PC-3 (cell line): ENCODE results near the gene UGT2B17. TPM values are rescaled to one million over a fixed set of nuclear protein-coding genes. Genes with fewer than 3 reads are reported as not detected.

Source experiments
- ATAC-seq: fragments of 200-7000 bp; cut with Tn5 transposase; 2 replicates; pipeline ENCODE4 v1.9.1; 2020; ENCODE audit warnings: mild to moderate bottlenecking, moderate library complexity
- BruUV-seq: library from RNA; stranded (reverse); fragments of 400-500 nt; replicated peaks from 2 replicates; lab custom pipeline; 2021; lab: Mats Ljungman, UMichigan
- CTCF ChIA-PET: fragments of 300-600 bp; sonication (Branson Sonifier 250); formaldehyde crosslinking; loops from one replicate; lab custom pipeline; 2022; ENCODE audit warnings: antibody characterized with exemption; lab: Charles Lee
- POLR2A ChIA-PET: fragments of 300-600 bp; sonication (Branson Sonifier 250); formaldehyde crosslinking; loops from one replicate; lab custom pipeline; 2022; ENCODE audit warnings: antibody characterized with exemption; ENCODE audit not compliant: unreplicated experiment; lab: Charles Lee
- DNase-seq: peaks from one replicate; pipeline ENCODE4 v3.0.0-alpha.2; 2015
- H2AFZ ChIP-seq: fragments of 300-600 bp; sonication (generic); 2 replicates; pipeline ENCODE4 v1.6.0; 2016; ENCODE audit warnings: antibody characterized with exemption, low read length
- H3F3A ChIP-seq: fragments of 300-600 bp; sonication (generic); one replicate; pipeline ENCODE4 v1.6.0; 2017; ENCODE audit warnings: antibody characterized with exemption, low read length, control low read depth, mild to moderate bottlenecking; ENCODE audit not compliant: unreplicated experiment
- H3K27ac ChIP-seq: fragments of 300-600 bp; sonication (generic); 2 replicates; pipeline ENCODE4 v1.5.1; 2016; ENCODE audit warnings: mild to moderate bottlenecking, low read length
- H3K27me3 ChIP-seq: fragments of 300-600 bp; sonication (generic); 2 replicates; pipeline ENCODE4 v1.6.1; 2016; ENCODE audit warnings: low read length, mixed read lengths
- H3K36me3 ChIP-seq: fragments of 300-600 bp; sonication (generic); 2 replicates; pipeline ENCODE4 v1.6.1; 2016; ENCODE audit warnings: low read depth, mixed run types, low read length, mixed read lengths
- H3K4me1 ChIP-seq: fragments of 300-600 bp; sonication (generic); 2 replicates; pipeline ENCODE4 v1.5.1; 2016; ENCODE audit warnings: low read length; ENCODE audit not compliant: insufficient read depth
- H3K4me2 ChIP-seq: fragments of 300-600 bp; sonication (generic); 2 replicates; pipeline ENCODE4 v1.6.0; 2016; ENCODE audit warnings: low read length
- H3K4me3 ChIP-seq: fragments of 300-600 bp; sonication (generic); 2 replicates; pipeline ENCODE4 v1.5.1; 2016; ENCODE audit warnings: mild to moderate bottlenecking, low read length, mixed read lengths
- H3K79me2 ChIP-seq: fragments of 300-600 bp; sonication (generic); 2 replicates; pipeline ENCODE4 v1.6.1; 2017; ENCODE audit warnings: low read length, mixed read lengths
- H3K9ac ChIP-seq: fragments of 300-600 bp; sonication (generic); 2 replicates; pipeline ENCODE4 v1.6.0; 2016; ENCODE audit warnings: mild to moderate bottlenecking, low read length
- H3K9me2 ChIP-seq: fragments of 300-600 bp; sonication (generic); replicated peaks from 2 replicates; pipeline ENCODE4 v1.6.1; 2016; ENCODE audit warnings: mixed run types, low read length, mixed read lengths
- H3K9me3 ChIP-seq: fragments of 300-600 bp; sonication (generic); 2 replicates; pipeline ENCODE4 v1.6.1; 2016; ENCODE audit warnings: low read length, mixed read lengths
- H4K20me1 ChIP-seq: fragments of 300-600 bp; sonication (generic); 2 replicates; pipeline ENCODE4 v1.6.1; 2016; ENCODE audit warnings: low read length, mixed read lengths
- CTCF ChIP-seq: fragments of 300-600 bp; sonication (generic); conservative IDR thresholded peaks from 2 replicates; pipeline ENCODE4 v1.5.1; 2017; ENCODE audit warnings: antibody characterized with exemption, low read depth, mild to moderate bottlenecking, low read length
- EZH2 ChIP-seq: fragments of 300-600 bp; sonication (generic); IDR thresholded peaks from one replicate; pipeline ENCODE4 v1.6.1; 2017; ENCODE audit warnings: antibody characterized with exemption, mild to moderate bottlenecking, low read length; ENCODE audit not compliant: unreplicated experiment
- EZH2phosphoT487 ChIP-seq: fragments of 300-600 bp; sonication (generic); IDR thresholded peaks from 2 replicates; pipeline ENCODE4 v1.6.1; 2018; ENCODE audit warnings: mild to moderate bottlenecking, antibody characterized with exemption, low read length, borderline replicate concordance
- intact Hi-C: fragments of 100-400 bp; cut with micrococcal nuclease; formaldehyde crosslinking; loops from 2 replicates; pipeline ENCODE4 v1.9.0; 2023
- total RNA-seq: library from RNA; depleted of rRNA; stranded (reverse); fragments of >200 nt; gene quantifications from 2 replicates; pipeline ENCODE4 v1.2.3, GENCODE V29; 2014

Gene UGT2B17
- total RNA-seq, 1 experiment from 2014 or later, result not detected

- no peak for ATAC-seq
- no peak overlapping the region for H2AFZ ChIP-seq
- H3F3A ChIP-seq, result no peaks in the 10 kb centered on the region
- no peak overlapping the region for H3K9ac ChIP-seq
- no peaks in the 10 kb centered on the region for H3K9me3 ChIP-seq
- ChIA-PET POLR2A (no interaction called here), CTCF (no interaction called here)
- H4K20me1 ChIP-seq, result no peaks in the 10 kb centered on the region
- H3K27ac ChIP-seq, result no peak overlapping the region
- no peaks in the 10 kb centered on the region for H3K27me3 ChIP-seq
- peaks cover 31% of the 10 kb centered on the region for H3K4me1 ChIP-seq
- intact Hi-C loops, result no loop called here
- no TSS peak for BruUV-seq
- H3K4me3 ChIP-seq, result no peak overlapping the region
- H3K9me2 ChIP-seq, result no peaks in the 10 kb centered on the region
- no peak overlapping the region for H3K4me2 ChIP-seq
- no peaks in the 10 kb centered on the region for H3K79me2 ChIP-seq
- TF ChIP-seq EZH2phosphoT487, result no peak
- no peak for TF ChIP-seq CTCF
- H3K36me3 ChIP-seq, result no peaks in the 10 kb centered on the region
- no peak for DNase-seq
Measured at GRCh38 chr4:68594678-68595077, 18.6 kb upstream of the UGT2B17 start.

- no peaks in the 10 kb centered on the region for H3K9me3 ChIP-seq
- BruUV-seq, result no TSS peak
- no peak overlapping the region for H3K9ac ChIP-seq
- no peak overlapping the region for H3K4me3 ChIP-seq
- ATAC-seq (no peak), DNase-seq (no peak)
- H3K27me3 ChIP-seq, result no peaks in the 10 kb centered on the region
- H3F3A ChIP-seq, result no peaks in the 10 kb centered on the region
- intact Hi-C loops, result no loop called here
- H3K27ac ChIP-seq, result no peak overlapping the region
- no peaks in the 10 kb centered on the region for H3K36me3 ChIP-seq
- H3K79me2 ChIP-seq, result no peaks in the 10 kb centered on the region
- no peaks in the 10 kb centered on the region for H3K9me2 ChIP-seq
- TF ChIP-seq EZH2phosphoT487 (no peak), EZH2 (no peak), CTCF (no peak)
- H3K4me2 ChIP-seq, result no peak overlapping the region
- no peaks in the 10 kb centered on the region for H4K20me1 ChIP-seq
- CTCF ChIA-PET, result no interaction called here
- peaks cover 22% of the 10 kb centered on the region for H3K4me1 ChIP-seq
- H2AFZ ChIP-seq, result no peak overlapping the region
- POLR2A ChIA-PET, result no interaction called here
Measured at GRCh38 chr4:68593112-68593511, 17.0 kb upstream of the UGT2B17 start.

GRCh38 chr4:68592673-68593072, 16.6 kb upstream of the UGT2B17 start:
- Histone ChIP-seq H3K4me2 (no peak overlapping the region), H4K20me1 (no peaks in the 10 kb centered on the region), H3K79me2 (no peaks in the 10 kb centered on the region), H3K4me1 (peaks cover 22% of the 10 kb centered on the region), H3K27me3 (no peaks in the 10 kb centered on the region), H3F3A (no peaks in the 10 kb centered on the region), H3K9me2 (no peaks in the 10 kb centered on the region), H3K4me3 (no peak overlapping the region), H3K36me3 (no peaks in the 10 kb centered on the region), H3K27ac (no peak overlapping the region), H2AFZ (no peak overlapping the region), H3K9ac (no peak overlapping the region), H3K9me3 (no peaks in the 10 kb centered on the region)
- ChIA-PET POLR2A (no interaction called here), CTCF (no interaction called here)
- DNase-seq, result no peak
- TF ChIP-seq EZH2phosphoT487 (no peak), CTCF (no peak), EZH2 (no peak)
- intact Hi-C loops, result no loop called here
- no peak for ATAC-seq
- BruUV-seq, result no TSS peak
